SK-N-MC (cell line): ENCODE measurements around the gene YIPF2.
A peak's percentile ranks its signal among the peaks of the same experiment; 100 is the strongest.
"Not testable (repeated sequence)": the region's sequence is repeated elsewhere in the genome, so short reads cannot be mapped to it uniquely, and the experiment has no call there.

Source experiments
- DNase-seq: peaks from one replicate; pipeline ENCODE4 v3.0.0-alpha.2; 2011; ENCODE audit warnings: low read depth, low spot score
- H3K27ac ChIP-seq: fragments of 200-600 bp; sonication (generic); 2 replicates; pipeline ENCODE4 v1.5.1; 2016; ENCODE audit warnings: mixed run types
- H3K36me3 ChIP-seq: fragments of 200-600 bp; sonication (generic); 2 replicates; pipeline ENCODE4 v1.6.1; 2017; ENCODE audit warnings: antibody characterized with exemption, low read length, mixed read lengths; ENCODE audit not compliant: insufficient read depth
- H3K4me3 ChIP-seq: fragments of 200-600 bp; sonication (generic); 2 replicates; pipeline ENCODE4 v1.5.1; 2016
- H3K9ac ChIP-seq: fragments of 200-600 bp; sonication (generic); 2 replicates; pipeline ENCODE4 v1.8.0; 2017; ENCODE audit warnings: mixed run types, mixed read lengths; ENCODE audit not compliant: insufficient read length
- H3K9me3 ChIP-seq: fragments of 200-600 bp; sonication (generic); 2 replicates; pipeline ENCODE4 v1.6.1; 2017; ENCODE audit warnings: low read depth, mild to moderate bottlenecking, antibody characterized with exemption, low read length, moderate library complexity, mixed read lengths
- EZH2 ChIP-seq: fragments of 200-600 bp; sonication (generic); IDR thresholded peaks from one replicate; pipeline ENCODE4 v1.6.1; 2017; ENCODE audit warnings: antibody characterized with exemption
- FOXP2 ChIP-seq: optimal IDR thresholded peaks from 2 replicates; pipeline ENCODE3; 2011; ENCODE audit warnings: mild to moderate bottlenecking, moderate library complexity; ENCODE audit not compliant: insufficient read depth; ENCODE audit errors: extremely low read length, control extremely low read depth
- POLR2AphosphoS5 ChIP-seq: IDR thresholded peaks from 2 replicates; pipeline ENCODE4 v1.6.1; 2012; ENCODE audit warnings: mild to moderate bottlenecking, low read depth, low read length, borderline replicate concordance

Gene YIPF2

DNA sequence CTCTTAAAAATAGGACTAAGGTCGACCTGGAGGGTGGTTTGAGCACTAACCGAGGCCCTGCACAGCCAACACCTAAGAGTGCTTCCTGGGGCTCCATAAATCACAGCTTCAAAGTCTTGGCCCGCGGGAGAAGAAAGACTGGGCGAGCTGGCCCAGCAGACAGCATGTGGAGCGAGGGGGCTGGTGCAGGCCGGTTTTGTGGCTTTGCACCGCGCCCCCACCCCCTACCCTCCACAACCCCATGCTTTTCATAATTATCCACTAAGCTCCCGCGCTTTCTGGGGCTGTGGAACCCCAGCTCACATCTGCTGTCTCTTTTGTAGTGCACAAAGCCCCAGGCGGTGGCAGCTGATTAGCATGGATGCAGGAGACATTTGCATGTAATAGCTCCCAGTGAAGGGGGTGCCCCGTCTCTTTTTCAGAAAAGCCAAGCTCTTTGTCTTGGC lies 40.0 kb downstream of the YIPF2 start:
- peak overlapping the region; percentile 86 for H3K27ac ChIP-seq
- H3K36me3 ChIP-seq = no peaks in the 10 kb centered on the region
- peak overlapping the region; percentile 2 for H3K9ac ChIP-seq
- TF ChIP-seq FOXP2 (no peak), POLR2AphosphoS5 (no peak), EZH2 (no peak)
- H3K9me3 ChIP-seq = no peaks in the 10 kb centered on the region
- peak overlapping the region; percentile 54 for H3K4me3 ChIP-seq
- DNase-seq = peak; percentile 64

DNA sequence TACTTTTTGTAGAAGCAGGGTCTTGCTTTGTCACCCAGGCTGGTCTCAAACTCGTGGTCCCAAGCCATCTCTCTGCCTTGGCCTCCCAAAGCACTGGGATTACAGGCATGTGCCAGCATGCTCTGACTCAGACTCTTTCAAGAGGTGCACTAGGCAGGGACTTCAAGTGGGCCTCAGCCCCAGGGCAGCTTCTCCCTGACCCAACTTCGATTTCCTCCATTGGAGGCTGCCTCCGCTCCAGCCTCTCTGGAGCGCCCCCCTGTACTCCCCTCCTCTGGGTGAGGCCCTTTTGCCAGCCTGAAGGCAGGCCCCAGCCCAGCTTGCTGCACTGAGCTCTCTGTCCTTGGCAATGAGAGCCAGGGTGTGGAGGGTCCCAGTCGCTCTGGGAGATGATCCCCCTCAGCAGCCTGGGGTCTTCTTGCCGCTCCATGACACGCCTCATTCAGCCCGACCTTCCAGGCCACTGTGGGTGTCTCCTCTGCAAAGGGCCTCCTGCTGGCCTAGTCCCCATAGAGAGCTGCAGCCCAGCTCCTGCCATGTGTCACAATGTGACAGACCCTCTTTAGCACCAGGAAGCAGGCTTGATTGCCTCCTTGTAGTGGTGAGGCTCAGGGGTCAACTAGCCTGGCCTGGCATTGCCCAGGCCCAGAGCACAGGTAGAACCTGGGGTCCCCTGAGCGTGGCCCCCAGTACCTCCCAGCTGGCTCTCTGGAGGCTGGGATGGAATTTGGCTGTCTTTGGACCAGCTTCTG lies 40.6 kb downstream of the YIPF2 start:
- no peak for TF ChIP-seq EZH2
- TF ChIP-seq POLR2AphosphoS5 = no peak
- TF ChIP-seq FOXP2 = no peak
- H3K4me3 ChIP-seq = peak overlapping the region; percentile 54
- H3K9ac ChIP-seq = peak overlapping the region; percentile 2
- no peaks in the 10 kb centered on the region for H3K36me3 ChIP-seq
- H3K27ac ChIP-seq = peak overlapping the region; percentile 86
- no peaks in the 10 kb centered on the region for H3K9me3 ChIP-seq
- no peak for DNase-seq

DNA sequence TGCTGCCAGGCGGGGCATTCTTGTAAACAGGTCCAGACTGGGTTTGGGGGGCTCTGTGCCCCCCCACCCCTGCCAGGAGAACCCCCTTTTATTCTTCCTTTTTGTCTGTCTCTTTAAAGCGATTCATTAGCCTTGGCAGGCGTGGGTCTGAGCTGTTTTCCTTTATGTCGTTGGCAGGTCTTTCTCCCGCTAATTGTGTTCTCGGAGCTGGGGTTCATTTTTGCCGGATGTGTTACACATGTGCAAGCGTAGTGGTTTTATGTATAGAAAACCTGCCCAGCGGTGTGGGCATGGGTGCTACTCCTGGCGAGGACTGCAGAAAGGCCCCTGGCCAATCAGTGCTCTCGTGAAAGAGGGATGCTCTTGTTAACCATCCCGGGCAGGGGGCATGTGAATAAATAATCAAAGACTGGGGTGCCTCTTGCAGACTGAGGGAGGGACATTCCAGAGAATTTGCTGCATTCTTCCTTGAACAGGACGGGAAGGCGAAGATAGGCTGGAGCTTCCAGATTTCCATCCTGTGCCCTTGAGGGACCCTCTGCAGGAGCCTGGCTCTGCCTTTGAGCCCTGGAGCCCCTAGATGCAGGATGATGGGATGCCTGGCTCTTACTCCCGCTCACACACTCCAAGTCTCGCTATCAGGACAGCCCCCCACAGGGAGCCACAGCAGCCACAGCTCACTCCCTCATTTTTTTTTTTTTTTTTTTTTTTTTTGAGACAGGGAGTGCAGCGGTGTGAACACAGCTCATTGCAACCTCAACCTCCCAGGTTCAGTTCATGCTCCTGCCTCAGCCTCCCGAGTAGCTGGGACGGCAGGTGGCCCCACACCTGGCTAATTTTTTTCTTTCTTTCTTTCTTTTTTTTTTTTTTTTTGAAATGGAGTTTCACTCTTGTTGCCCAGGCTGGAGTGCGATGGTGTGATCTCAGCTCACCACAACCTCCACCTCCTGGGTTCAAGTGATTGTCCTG lies 43.0 kb downstream of the YIPF2 start:
- Histone ChIP-seq H3K9me3 (no peaks in the 10 kb centered on the region), H3K27ac (peak overlapping the region; percentile 81), H3K9ac (no peak overlapping the region), H3K4me3 (no peak overlapping the region), H3K36me3 (no peaks in the 10 kb centered on the region)
- no peak for DNase-seq
- TF ChIP-seq FOXP2 (no peak), EZH2 (no peak), POLR2AphosphoS5 (no peak)

DNA sequence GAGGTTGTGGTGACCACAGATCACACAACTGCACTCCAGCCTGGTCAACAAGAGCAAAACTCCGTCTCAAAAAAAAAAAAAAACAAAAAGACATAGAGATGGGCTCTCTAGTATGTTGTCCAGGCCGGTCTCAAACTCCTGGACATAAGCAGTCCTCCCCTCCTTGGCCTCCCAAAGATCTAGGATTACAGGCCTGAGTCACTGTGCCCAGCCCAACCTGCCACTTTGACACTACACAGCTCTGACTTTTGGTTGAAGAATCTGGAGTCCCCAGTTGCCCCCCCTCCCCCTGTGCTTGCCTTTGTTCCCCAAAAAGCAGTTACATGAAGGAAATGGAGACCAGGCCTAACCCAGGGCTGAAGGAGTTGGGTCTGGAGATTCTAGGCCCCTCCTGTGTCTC lies 44.2 kb downstream of the YIPF2 start:
- peak overlapping the region; percentile 81; the same call in 1 of the 2 replicates for H3K27ac ChIP-seq
- H3K4me3 ChIP-seq = no peak overlapping the region
- TF ChIP-seq FOXP2 = no peak
- no peak for TF ChIP-seq POLR2AphosphoS5
- TF ChIP-seq EZH2 = no peak
- no peaks in the 10 kb centered on the region for H3K36me3 ChIP-seq
- DNase-seq = no peak
- no peak overlapping the region for H3K9ac ChIP-seq
- H3K9me3 ChIP-seq = no peaks in the 10 kb centered on the region

DNA sequence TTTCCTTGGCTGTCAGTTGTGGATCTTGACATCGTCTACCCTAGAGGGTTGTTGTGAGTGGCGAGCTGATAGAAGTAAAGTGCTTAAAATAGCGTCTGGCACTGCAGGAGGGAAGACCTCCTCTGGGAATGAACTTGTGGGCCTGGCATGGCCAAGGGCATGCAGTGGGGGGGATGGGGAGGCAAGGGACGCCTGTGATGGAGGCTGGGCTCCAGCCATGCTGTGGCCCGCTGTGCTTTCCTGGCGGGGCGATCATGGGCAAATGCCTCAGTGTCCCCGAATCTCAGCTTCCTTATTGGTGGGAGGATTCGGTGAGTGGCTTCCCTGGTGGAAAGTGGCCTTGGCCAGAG lies 46.4 kb downstream of the YIPF2 start:
- TF ChIP-seq FOXP2 (no peak), POLR2AphosphoS5 (no peak), EZH2 (no peak)
- Histone ChIP-seq H3K36me3 (no peaks in the 10 kb centered on the region), H3K27ac (no peak overlapping the region), H3K9me3 (no peaks in the 10 kb centered on the region), H3K9ac (no peak overlapping the region), H3K4me3 (no peak overlapping the region)
- no peak for DNase-seq

DNA sequence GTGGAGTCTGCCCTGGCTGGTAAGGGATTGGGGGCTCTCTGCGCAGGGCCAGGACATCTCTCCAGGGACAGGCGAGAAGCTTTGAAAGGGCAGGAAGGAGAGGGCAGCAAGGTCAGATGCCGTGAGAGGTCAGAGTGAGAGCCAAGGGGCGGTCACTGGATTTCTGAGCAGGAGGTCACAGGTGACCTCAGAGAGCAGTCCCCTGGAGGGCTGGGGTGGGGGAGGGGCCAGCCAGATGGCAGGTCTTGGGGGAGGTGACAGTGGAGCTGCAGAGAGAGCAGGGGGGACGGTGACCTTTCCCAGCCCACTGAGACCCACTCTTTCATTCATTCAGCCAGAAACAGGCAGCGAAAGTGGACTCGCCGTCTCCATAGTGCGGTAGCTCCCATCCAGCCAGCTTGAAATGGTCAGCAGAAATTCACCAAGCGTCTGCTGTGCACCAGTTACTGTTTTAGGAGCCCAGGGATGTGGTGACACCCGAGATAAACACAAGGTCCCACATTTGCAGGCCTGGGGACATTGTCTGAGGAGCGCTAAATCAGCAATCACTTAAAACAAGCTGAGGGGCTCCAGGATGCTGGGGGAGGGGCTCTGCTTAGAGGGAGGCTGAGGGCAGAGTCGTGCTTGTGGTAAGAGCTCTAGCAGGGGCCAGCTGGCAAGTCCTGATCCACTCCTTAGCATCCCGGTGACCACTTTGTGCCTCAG lies 46.9 kb downstream of the YIPF2 start:
- no peak overlapping the region for H3K4me3 ChIP-seq

DNA sequence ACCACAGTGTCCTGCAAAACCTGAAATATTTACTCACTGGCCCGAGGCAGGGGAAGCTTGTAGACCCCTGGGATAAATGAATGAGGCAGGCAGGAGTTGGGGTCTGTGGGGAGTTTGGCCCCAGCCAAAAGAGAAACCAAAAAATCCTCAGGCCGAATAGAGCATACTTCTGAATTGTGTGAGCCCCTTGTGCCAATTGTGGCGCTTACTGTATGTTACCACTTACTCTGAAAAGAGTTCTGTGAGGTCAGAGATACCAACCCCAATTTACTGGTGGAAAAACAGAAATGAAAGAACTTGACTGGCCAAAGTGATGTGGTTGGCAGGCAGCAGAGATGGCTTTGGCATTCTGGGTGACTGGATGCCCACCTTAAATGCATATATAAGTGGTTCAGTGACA lies 50.2 kb downstream of the YIPF2 start:
- no peak overlapping the region for H3K9ac ChIP-seq
- H3K36me3 ChIP-seq = no peaks in the 10 kb centered on the region
- TF ChIP-seq POLR2AphosphoS5 (no peak), FOXP2 (no peak), EZH2 (no peak)
- DNase-seq = no peak
- no peaks in the 10 kb centered on the region for H3K9me3 ChIP-seq
- peak overlapping the region; percentile 67 for H3K27ac ChIP-seq
- no peak overlapping the region for H3K4me3 ChIP-seq

More for the DNA sequence above, 46.9 kb downstream of the YIPF2 start:
- Histone ChIP-seq H3K27ac (peak overlapping the region; percentile 68; the same call in 1 of the 2 replicates), H3K9ac (no peak overlapping the region), H3K9me3 (no peaks in the 10 kb centered on the region), H3K36me3 (no peaks in the 10 kb centered on the region)
- no peak for DNase-seq
- TF ChIP-seq EZH2 (no peak), FOXP2 (no peak), POLR2AphosphoS5 (no peak)

DNA sequence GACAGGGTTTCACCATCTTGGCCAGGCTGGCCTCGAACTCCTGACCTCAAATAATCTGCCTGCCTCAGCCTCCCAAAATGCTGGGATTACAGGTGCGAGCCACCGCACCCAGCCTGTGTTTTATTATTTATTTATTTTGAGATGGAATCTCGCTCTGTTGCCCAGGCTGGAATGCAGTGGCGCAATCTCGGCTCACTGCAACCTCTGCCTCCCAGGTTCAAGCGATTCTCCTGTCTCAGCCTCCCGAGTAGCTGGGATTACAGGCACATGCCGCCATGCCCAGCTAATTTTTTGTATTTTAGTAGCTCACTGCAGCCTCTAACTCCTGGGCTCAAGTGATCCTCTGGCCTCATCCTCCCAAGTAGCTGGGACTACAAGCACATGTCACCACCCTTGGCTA lies 50.8 kb downstream of the YIPF2 start:
- H3K36me3 ChIP-seq, H3K9me3 ChIP-seq, H3K4me3 ChIP-seq, DNase-seq, H3K9ac ChIP-seq: not testable (repeated sequence)
- H3K27ac ChIP-seq = peak overlapping the region; percentile 67
